ENCODE results near the gene DNAI1. TPM values are rescaled to one million over a fixed set of nuclear protein-coding genes. Genes with fewer than 3 reads are reported as not detected.

The DNAI1 gene
- total and polyA plus RNA-seq, 12 donors: 0.06 to 1.4 (median 0.28) TPM; not detected in 7

DNA sequence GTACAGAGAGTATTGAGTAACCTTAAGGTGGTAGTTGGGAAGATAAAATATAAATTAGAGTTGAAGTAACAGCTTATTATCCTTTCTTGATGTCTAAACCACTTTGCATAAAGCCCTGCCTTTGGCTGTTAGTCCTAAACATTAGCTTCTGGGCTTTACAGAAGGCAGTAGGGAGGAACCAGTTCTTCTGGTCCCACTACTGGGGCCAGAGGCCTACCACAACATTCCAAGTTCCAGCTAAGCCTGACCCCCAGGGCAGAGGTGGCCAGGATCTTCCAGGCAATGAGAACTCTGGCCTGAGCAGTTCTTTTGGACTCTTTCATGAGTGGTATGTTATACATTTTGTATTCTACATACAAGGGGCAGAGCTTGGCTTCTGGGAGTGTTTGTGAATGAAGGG lies 26.1 kb downstream of the DNAI1 start:
- Histone ChIP-seq H3K4me1 (replicated peaks in 1 of 2) (no peaks in the 10 kb centered on the region), H3K27ac (no peak overlapping the region), H3K9me3 (replicated peaks in 1 of 3) (no peaks in the 10 kb centered on the region), H3K27me3 (no peaks in the 10 kb centered on the region), H3K4me3 (no peak overlapping the region), H3K36me3 (replicated peaks in 1 of 2) (no peaks in the 10 kb centered on the region)
- intact Hi-C loops (cut with DNase I): no loop called here
- no peak for TF ChIP-seq CTCF (IDR thresholded peaks at IDR 0.05)
- TF ChIP-seq POLR2A (IDR thresholded peaks at IDR 0.05): no peak
- no peak for DNase-seq

- Histone ChIP-seq H3K27me3 (no peaks in the 10 kb centered on the region), H3K27ac (no peak overlapping the region), H3K9me3 (replicated peaks in 1 of 3) (no peaks in the 10 kb centered on the region), H3K4me1 (replicated peaks in 1 of 2) (no peaks in the 10 kb centered on the region), H3K36me3 (replicated peaks in 1 of 2) (no peaks in the 10 kb centered on the region), H3K4me3 (no peak overlapping the region)
- WGBS, 4 donors: 67 to 79% (median 69%) methylated on average over 6 of the region's 6 CpGs
- TF ChIP-seq CTCF (IDR thresholded peaks at IDR 0.05) (no peak), POLR2A (IDR thresholded peaks at IDR 0.05) (no peak)
- intact Hi-C loops (cut with DNase I): no loop called here
- no peak for DNase-seq
Measured at GRCh38 chr9:34485822-34486221, 27.2 kb downstream of the DNAI1 start.

- TF ChIP-seq POLR2A (IDR thresholded peaks at IDR 0.05): no peak
- TF ChIP-seq CTCF (IDR thresholded peaks at IDR 0.05): no peak
- no peak for DNase-seq
- H3K27ac ChIP-seq: no peak overlapping the region
- no peak overlapping the region for H3K4me3 ChIP-seq
- H3K9me3 ChIP-seq (replicated peaks in 1 of 3): no peaks in the 10 kb centered on the region
- no peaks in the 10 kb centered on the region for H3K36me3 ChIP-seq (replicated peaks in 1 of 2)
- no peaks in the 10 kb centered on the region for H3K27me3 ChIP-seq
- intact Hi-C loops (cut with DNase I): no loop called here
- 50 to 57% (median 53%) methylated on average over 3 of the region's 3 CpGs for WGBS, 4 donors
- H3K4me1 ChIP-seq (replicated peaks in 1 of 2): no peaks in the 10 kb centered on the region
Measured at GRCh38 chr9:34486572-34486971, 28.0 kb downstream of the DNAI1 start.

GRCh38 chr9:34490360-34490759 lies 31.8 kb downstream of the DNAI1 start:
- no peaks in the 10 kb centered on the region for H3K27me3 ChIP-seq
- H3K4me3 ChIP-seq: no peak overlapping the region
- WGBS, 4 donors: 50 to 92% (median 72%) methylated on average over 1 of the region's 1 CpG
- H3K9me3 ChIP-seq (replicated peaks in 1 of 3): no peaks in the 10 kb centered on the region
- H3K36me3 ChIP-seq (replicated peaks in 1 of 2): no peaks in the 10 kb centered on the region
- H3K27ac ChIP-seq: no peak overlapping the region
- DNase-seq: no peak
- no peaks in the 10 kb centered on the region for H3K4me1 ChIP-seq (replicated peaks in 1 of 2)
- TF ChIP-seq POLR2A (IDR thresholded peaks at IDR 0.05) (no peak), CTCF (IDR thresholded peaks at IDR 0.05) (no peak)
- intact Hi-C loops (cut with DNase I): no loop called here
